Measurements from ENCODE around the gene EWSR1.

EWSR1 gene

GRCh38 chr22:29268511-29269229 lies 602 bp downstream of the EWSR1 start:
- ATAC-seq (replicated peaks) (peak; percentile 18), DNase-seq (peak; percentile 17 to 33 (median 25))
- peaks cover 49 to 59% of the 10 kb centered on the region in 2 donors for H3K4me1 Mint-ChIP-seq (ENCODE audit: low read depth in 2 of 2)
- H3K9me3 Mint-ChIP-seq = no peaks in the 10 kb centered on the region
- H3K27me3 Mint-ChIP-seq = no peaks in the 10 kb centered on the region
- H3K27ac Mint-ChIP-seq = peak overlapping the region; percentile 97 to 98
- peak overlapping the region; percentile 86 to 90 for H3K4me3 Mint-ChIP-seq
- H3K36me3 Mint-ChIP-seq (ENCODE audit: insufficient read depth) = peaks cover 51% of the 10 kb centered on the region

- no peaks in the 10 kb centered on the region for H3K27me3 Mint-ChIP-seq
- H3K4me1 Mint-ChIP-seq (ENCODE audit: low read depth in 2 of 2) = peaks cover 51 to 65% of the 10 kb centered on the region in 2 donors
- DNase-seq = no peak
- H3K27ac Mint-ChIP-seq = peak overlapping the region; percentile 97 to 98
- H3K4me3 Mint-ChIP-seq = peak overlapping the region; percentile 86 to 90
- ATAC-seq (replicated peaks) = no peak
- no peaks in the 10 kb centered on the region for H3K9me3 Mint-ChIP-seq
- H3K36me3 Mint-ChIP-seq (ENCODE audit: insufficient read depth) = peaks cover 57% of the 10 kb centered on the region
These were observed 1.1 kb downstream of the EWSR1 start for GRCh38 chr22:29269230-29269604.

GRCh38 chr22:29269731-29270474 lies 1.8 kb downstream of the EWSR1 start:
- peak overlapping the region; percentile 86 to 90 for H3K4me3 Mint-ChIP-seq
- peaks cover 56 to 72% of the 10 kb centered on the region in 2 donors for H3K4me1 Mint-ChIP-seq (ENCODE audit: low read depth in 2 of 2)
- peak overlapping the region; percentile 97 to 98 for H3K27ac Mint-ChIP-seq
- DNase-seq (no peak), ATAC-seq (replicated peaks) (no peak)
- peaks cover 64% of the 10 kb centered on the region for H3K36me3 Mint-ChIP-seq (ENCODE audit: insufficient read depth)
- no peaks in the 10 kb centered on the region for H3K27me3 Mint-ChIP-seq
- no peaks in the 10 kb centered on the region for H3K9me3 Mint-ChIP-seq

GRCh38 chr22:29270475-29271271 lies 2.6 kb downstream of the EWSR1 start:
- Mint-ChIP-seq H3K4me3 (peak overlapping the region; percentile 86 to 90), H3K9me3 (no peaks in the 10 kb centered on the region), H3K36me3 (ENCODE audit: insufficient read depth) (peaks cover 71% of the 10 kb centered on the region), H3K27ac (peak overlapping the region; percentile 81 to 98), H3K27me3 (no peaks in the 10 kb centered on the region), H3K4me1 (ENCODE audit: low read depth in 2 of 2) (peaks cover 57 to 79% of the 10 kb centered on the region in 2 donors)
- DNase-seq = no peak
- no peak for ATAC-seq (replicated peaks)

GRCh38 chr22:29272624-29273023 lies 4.6 kb downstream of the EWSR1 start:
- Mint-ChIP-seq H3K4me3 (peak overlapping the region in 1 of 2 donors; percentile 56), H3K4me1 (ENCODE audit: low read depth in 2 of 2) (peaks cover 55 to 81% of the 10 kb centered on the region in 2 donors)

GRCh38 chr22:29275167-29275566 lies 7.1 kb downstream of the EWSR1 start:
- H3K27ac Mint-ChIP-seq = peak overlapping the region in 1 of 2 donors; percentile 83
- no peak for DNase-seq
- peak overlapping the region in 1 of 2 donors; percentile 25 for H3K4me3 Mint-ChIP-seq
- no peaks in the 10 kb centered on the region for H3K27me3 Mint-ChIP-seq
- H3K9me3 Mint-ChIP-seq = no peaks in the 10 kb centered on the region
- H3K4me1 Mint-ChIP-seq (ENCODE audit: low read depth in 2 of 2) = peaks cover 53 to 83% of the 10 kb centered on the region in 2 donors
- H3K36me3 Mint-ChIP-seq (ENCODE audit: insufficient read depth) = peaks cover 92% of the 10 kb centered on the region
- ATAC-seq (replicated peaks) = no peak

More at GRCh38 chr22:29272624-29273023, 4.6 kb downstream of the EWSR1 start:
- ATAC-seq (replicated peaks) (no peak), DNase-seq (no peak)
- Mint-ChIP-seq H3K9me3 (no peaks in the 10 kb centered on the region), H3K36me3 (ENCODE audit: insufficient read depth) (peaks cover 86% of the 10 kb centered on the region), H3K27ac (peak overlapping the region; percentile 39 to 83), H3K27me3 (no peaks in the 10 kb centered on the region)

- peak overlapping the region; percentile 44 to 89 for H3K27ac Mint-ChIP-seq
- DNase-seq (no peak), ATAC-seq (replicated peaks) (no peak)
- H3K9me3 Mint-ChIP-seq = no peaks in the 10 kb centered on the region
- peaks cover 45 to 77% of the 10 kb centered on the region in 2 donors for H3K4me1 Mint-ChIP-seq (ENCODE audit: low read depth in 2 of 2)
- peak overlapping the region; percentile 27 to 51 for H3K4me3 Mint-ChIP-seq
- H3K36me3 Mint-ChIP-seq (ENCODE audit: insufficient read depth) = peaks cover 93% of the 10 kb centered on the region
- H3K27me3 Mint-ChIP-seq = no peaks in the 10 kb centered on the region
These were observed 7.9 kb downstream of the EWSR1 start for GRCh38 chr22:29275819-29276565.

GRCh38 chr22:29277927-29278326 lies 9.9 kb downstream of the EWSR1 start:
- no peaks in the 10 kb centered on the region for H3K27me3 Mint-ChIP-seq
- H3K4me3 Mint-ChIP-seq = no peak overlapping the region
- DNase-seq (no peak), ATAC-seq (replicated peaks) (no peak)
- H3K4me1 Mint-ChIP-seq (ENCODE audit: low read depth in 2 of 2) = peaks cover 35 to 69% of the 10 kb centered on the region in 2 donors
- peaks cover 100% of the 10 kb centered on the region for H3K36me3 Mint-ChIP-seq (ENCODE audit: insufficient read depth)
- peak overlapping the region in 1 of 2 donors; percentile 38 for H3K27ac Mint-ChIP-seq
- H3K9me3 Mint-ChIP-seq = no peaks in the 10 kb centered on the region

GRCh38 chr22:29284196-29284595 lies 16.1 kb downstream of the EWSR1 start:
- ATAC-seq (replicated peaks) = no peak
- no peaks in the 10 kb centered on the region for H3K27me3 Mint-ChIP-seq
- H3K4me1 Mint-ChIP-seq (ENCODE audit: low read depth in 2 of 2) = peaks cover 8 to 28% of the 10 kb centered on the region in 2 donors
- no peak overlapping the region for H3K27ac Mint-ChIP-seq
- DNase-seq = no peak
- H3K9me3 Mint-ChIP-seq = no peaks in the 10 kb centered on the region
- H3K36me3 Mint-ChIP-seq (ENCODE audit: insufficient read depth) = peaks cover 100% of the 10 kb centered on the region
- H3K4me3 Mint-ChIP-seq = no peak overlapping the region

- H3K27ac Mint-ChIP-seq = peak overlapping the region; percentile 11 to 34
- no peaks in the 10 kb centered on the region for H3K9me3 Mint-ChIP-seq
- H3K4me1 Mint-ChIP-seq (ENCODE audit: low read depth in 2 of 2) = peaks cover 12 to 30% of the 10 kb centered on the region in 2 donors
- peaks cover 95% of the 10 kb centered on the region for H3K36me3 Mint-ChIP-seq (ENCODE audit: insufficient read depth)
- DNase-seq (no peak), ATAC-seq (replicated peaks) (no peak)
- H3K4me3 Mint-ChIP-seq = no peak overlapping the region
- no peaks in the 10 kb centered on the region for H3K27me3 Mint-ChIP-seq
These were observed 20.8 kb downstream of the EWSR1 start for GRCh38 chr22:29288837-29289236.

GRCh38 chr22:29290061-29290460 lies 22.0 kb downstream of the EWSR1 start:
- Mint-ChIP-seq H3K36me3 (ENCODE audit: insufficient read depth) (peaks cover 95% of the 10 kb centered on the region), H3K4me1 (ENCODE audit: low read depth in 2 of 2) (peaks cover 12 to 30% of the 10 kb centered on the region in 2 donors), H3K27me3 (no peaks in the 10 kb centered on the region), H3K27ac (no peak overlapping the region), H3K4me3 (no peak overlapping the region), H3K9me3 (no peaks in the 10 kb centered on the region)
- ATAC-seq (replicated peaks) = no peak
- no peak for DNase-seq

GRCh38 chr22:29291215-29291614 lies 23.1 kb downstream of the EWSR1 start:
- Mint-ChIP-seq H3K27me3 (no peaks in the 10 kb centered on the region), H3K9me3 (no peaks in the 10 kb centered on the region), H3K27ac (no peak overlapping the region), H3K4me3 (no peak overlapping the region), H3K36me3 (ENCODE audit: insufficient read depth) (peaks cover 95% of the 10 kb centered on the region), H3K4me1 (ENCODE audit: low read depth in 2 of 2) (peaks cover 12 to 30% of the 10 kb centered on the region in 2 donors)
- DNase-seq (no peak), ATAC-seq (replicated peaks) (no peak)

GRCh38 chr22:29292379-29292778 lies 24.3 kb downstream of the EWSR1 start:
- Mint-ChIP-seq H3K27ac (no peak overlapping the region), H3K36me3 (ENCODE audit: insufficient read depth) (peaks cover 95% of the 10 kb centered on the region), H3K4me3 (no peak overlapping the region), H3K9me3 (no peaks in the 10 kb centered on the region), H3K27me3 (no peaks in the 10 kb centered on the region), H3K4me1 (ENCODE audit: low read depth in 2 of 2) (peaks cover 8 to 22% of the 10 kb centered on the region in 2 donors)
- ATAC-seq (replicated peaks) (no peak), DNase-seq (no peak)
